HCT116 (cell line): Measurements from ENCODE around the gene SLC22A13.

ENCODE experiments used
- ATF3 ChIP-seq: IDR thresholded peaks from 2 replicates; pipeline ENCODE4 v1.6.1; 2012
- CEBPB ChIP-seq: IDR thresholded peaks from 2 replicates; pipeline ENCODE4 v1.6.1; 2012; ENCODE audit warnings: low read depth
- CTCF ChIP-seq, 3 experiments: fragments of 200-600 bp in 1 of 3; sonication (generic) in 1 of 3; IDR thresholded peaks in 2 of 3; conservative IDR thresholded peaks in 1 of 3; 2 replicates each; pipeline ENCODE4 v1.5.1; 2012 to 2017; ENCODE audit warnings: low read depth in 2 of 3, low read length in 2 of 3, antibody characterized with exemption in 1 of 3, borderline replicate concordance in 1 of 3, control low read depth in 1 of 3, mild to moderate bottlenecking in 1 of 3, mixed read lengths in 1 of 3, mixed run types in 1 of 3, moderate library complexity in 1 of 3; ENCODE audit not compliant: insufficient read depth in 1 of 3
- EGR1 ChIP-seq: IDR thresholded peaks from 2 replicates; pipeline ENCODE4 v1.6.1; 2012; ENCODE audit warnings: low read depth
- ELF1 ChIP-seq: IDR thresholded peaks from 2 replicates; pipeline ENCODE4 v1.6.1; 2012; ENCODE audit warnings: low read depth, borderline replicate concordance
- EZH2 ChIP-seq: fragments of 200-600 bp; sonication (generic); IDR thresholded peaks from 2 replicates; pipeline ENCODE4 v1.6.1; 2017; ENCODE audit warnings: antibody characterized with exemption, mixed run types
- EZH2phosphoT487 ChIP-seq: fragments of 200-600 bp; IDR thresholded peaks from 2 replicates; pipeline ENCODE4 v1.6.1; 2018; ENCODE audit warnings: antibody characterized with exemption, borderline replicate concordance
- MAX ChIP-seq: IDR thresholded peaks from 2 replicates; pipeline ENCODE4 v1.6.1; 2012
- POLR2A ChIP-seq: IDR thresholded peaks from 2 replicates; pipeline ENCODE4 v1.7.0; 2011; ENCODE audit warnings: borderline replicate concordance; ENCODE audit not compliant: insufficient read depth, insufficient read length; ENCODE audit errors: extremely low read depth
- POLR2AphosphoS5 ChIP-seq: IDR thresholded peaks from 2 replicates; pipeline ENCODE4 v1.6.1; 2011; ENCODE audit warnings: mild to moderate bottlenecking, low read depth, low read length, moderate library complexity
- RAD21 ChIP-seq: IDR thresholded peaks from 2 replicates; pipeline ENCODE4 v1.6.1; 2012; ENCODE audit warnings: low read depth, mild to moderate bottlenecking
- REST ChIP-seq: IDR thresholded peaks from 2 replicates; pipeline ENCODE4 v1.6.1; 2012; ENCODE audit warnings: low read depth
- SP1 ChIP-seq: IDR thresholded peaks from 2 replicates; pipeline ENCODE4 v1.6.1; 2012; ENCODE audit warnings: low read depth
- ZFX ChIP-seq: fragments of 450-650 bp; IDR thresholded peaks from 2 replicates; pipeline ENCODE4 v1.6.1; 2017

GRCh38 chr3:38250198-38250597 is 15.4 kb upstream of the SLC22A13 start:
- TF ChIP-seq ATF3, result no peak
- no peak for TF ChIP-seq EGR1
- no peak for TF ChIP-seq CTCF (IDR thresholded peaks at IDR 0.05 in 2 of 3, conservative IDR thresholded peaks at IDR 0.05 in 1 of 3; ENCODE audit: borderline replicate concordance in 1 of 3, insufficient read depth in 1 of 3, low read depth in 2 of 3, low read length in 2 of 3)
- TF ChIP-seq EZH2, result no peak
- no peak for TF ChIP-seq POLR2A
- no peak for TF ChIP-seq POLR2AphosphoS5
- TF ChIP-seq MAX, result no peak
- TF ChIP-seq REST, result no peak
- no peak for TF ChIP-seq ELF1
- no peak for TF ChIP-seq RAD21
- no peak for TF ChIP-seq EZH2phosphoT487
- no peak for TF ChIP-seq ZFX
- no peak for TF ChIP-seq CEBPB
- no peak for TF ChIP-seq SP1
